Heart right ventricle (tissue), 16 donors: ENCODE results near the gene GNPTAB. TPM values are rescaled to one million over a fixed set of nuclear protein-coding genes. Genes with fewer than 3 reads are reported as not detected.

Experiments used
- ATAC-seq, 8 donors: fragments of 200-7000 bp; cut with Tn5 transposase; one replicate each; pipeline ENCODE4 v1.9.1; 2020; ENCODE audit warnings: mild to moderate bottlenecking in 8 of 8, moderate library complexity in 8 of 8, moderate number of reproducible peaks in 1 of 8
- DNase-seq, 2 donors: peaks; one replicate each; pipeline ENCODE4 v3.0.0-alpha.2; 2020
- H3K27ac ChIP-seq, 10 donors: fragments of 200-600 bp; sonication (generic) in 2 of 10; one replicate each; pipeline versions ENCODE4 v1.5.0 to v1.8.0; 2020 to 2022; ENCODE audit warnings: mild to moderate bottlenecking in 3 of 10
- H3K27me3 ChIP-seq, 7 donors: fragments of 200-600 bp; one replicate each; pipeline ENCODE4 v1.8.0; 2021 to 2022; ENCODE audit warnings: mild to moderate bottlenecking in 2 of 7
- H3K36me3 ChIP-seq, 9 donors: fragments of 200-600 bp; sonication (generic) in 1 of 9; one replicate each; pipeline versions ENCODE4 v1.5.0 to v1.8.0; 2020 to 2022; ENCODE audit warnings: mild to moderate bottlenecking in 2 of 9
- H3K4me1 ChIP-seq, 9 donors: fragments of 200-600 bp; sonication (generic) in 1 of 9; one replicate each; pipeline versions ENCODE4 v1.5.0 to v1.8.0; 2020 to 2022; ENCODE audit warnings: mild to moderate bottlenecking in 4 of 9
- H3K4me3 ChIP-seq, 10 donors: fragments of 200-600 bp; sonication (generic) in 2 of 10; one replicate each; pipeline versions ENCODE4 v1.5.0 to v1.8.0; 2020 to 2022; ENCODE audit warnings: mild to moderate bottlenecking in 7 of 10, moderate library complexity in 2 of 10
- H3K9me3 ChIP-seq, 11 donors: fragments of 200-600 bp in 10 of 11; sonication (generic) in 2 of 11; one replicate each; pipeline versions ENCODE4 v1.5.0 to v1.8.0; 2013 to 2022; ENCODE audit warnings: mild to moderate bottlenecking in 2 of 11, control low read depth in 1 of 11, moderate library complexity in 1 of 11
- CTCF ChIP-seq, 9 donors: fragments of 200-600 bp; sonication (generic) in 2 of 9; IDR thresholded peaks; one replicate each; pipeline versions ENCODE4 v1.5.0 to v1.8.0; 2021 to 2022; ENCODE audit warnings: antibody characterized with exemption in 9 of 9, mild to moderate bottlenecking in 5 of 9, moderate library complexity in 1 of 9
- WGBS, 2 donors: extraction: QIAGEN DNeasy Blood & Tissue Kit; methylation state at CpG; one replicate each; pipeline ENCODE4 v1.1.7; 2013; ENCODE audit warnings: inconsistent platforms in 1 of 2; 5-methylcytosine and 5-hydroxymethylcytosine counted together
- intact Hi-C, 10 donors: fragments of 100-400 bp; cut with DNase I; formaldehyde crosslinking; loops; one replicate each; pipeline versions ENCODE4 v1.11.1 to v1.14.2; 2022
- polyA plus RNA-seq, 2 donors: library from polyadenylated mRNA; stranded (reverse); fragments of 200-250 nt; gene quantifications; one replicate each; pipeline ENCODE4 v1.2.3, GENCODE V29; 2013
- total RNA-seq, 10 donors: library from RNA; stranded (reverse); fragmentation: NEBNext Ultra II Directional in 3 of 10; extraction: Animal tissue kit (Norgen Biotek cat#: 25700) in 3 of 10; gene quantifications; one replicate each; pipeline versions ENCODE4 v1.2.1 to v1.2.4, GENCODE V29; 2021 to 2023
- donor health status: Arrhythmogenic right ventricular cardiomyopathy.
- donor health status: ischemic (EF 13 %, LVEDD 7.1; RV severe dilation, severe dysfunction).
- donor health status: healthy with polysubstance abuse.
- donor health status: DM: no; HTN: yes; CAD: no.
- donor health status: DM: no; HTN: no; CAD: no.
- donor health status: ischemic (EF 25% LVEDD 6.9; RV normal size, moderate dysfunction).
- donor health status: ischemic (EF 25% LVEDD 5.7; RV mildly dilated, moderate dysfunction).
- donor health status: healthy.
- donor health status: DM: yes; HTN: yes; CAD: no.
- donor health status: Ischemic cardiomyopathy.
- donor health status: ischemic (EF 35%, LVEDD 5.7; RV mildly dilated, moderate dysfunction).
- donor health status: nonischemic (EF 11% LVEDD 7.7; RV severe dilation, severe dysfunction).
- donor health status: DM: yes; HTN: yes; CAD: no.
- donor health status: PGD.
- donor health status: ischemic (EF 29% LVEDD 5.4; RV normal size, mild dysfunction).
- donor health status: nonischemic (EF 23%, LVEDD 6.1; RV moderate dilation, normal function).

The GNPTAB gene
- total and polyA plus RNA-seq, 12 donors: 10.5 to 60.6 (median 47.6) TPM

- 74 to 78% methylated on average over 5 of the region's 5 CpGs for WGBS, 2 donors
- Histone ChIP-seq H3K27ac (no peak overlapping the region), H3K4me3 (no peak overlapping the region), H3K36me3 (peaks cover 0 to 84% (median 26%) of the 10 kb centered on the region in 9 donors), H3K9me3 (no peaks in the 10 kb centered on the region), H3K27me3 (no peaks in the 10 kb centered on the region), H3K4me1 (peaks cover 0 to 28% (median 0%) of the 10 kb centered on the region in 9 donors)
- TF ChIP-seq CTCF (IDR thresholded peaks at IDR 0.05): no peak
- intact Hi-C loops: loop anchor here in 2 of 10 donors (5.0 to 10.0 kb wide), 2 partner anchors 347 to 349 kb away; no protein-coding TSS in a partner anchor
- DNase-seq: no peak
- no peak for ATAC-seq
Observed at GRCh38 chr12:101761350-101761749, 69.4 kb downstream of the GNPTAB start.

- no peaks in the 10 kb centered on the region for H3K9me3 ChIP-seq
- no peak overlapping the region for H3K27ac ChIP-seq
- H3K4me3 ChIP-seq: no peak overlapping the region
- ATAC-seq (no peak), DNase-seq (no peak)
- 67 to 68% methylated on average over 5 of the region's 5 CpGs for WGBS, 2 donors
- peak; percentile 40 to 76 (median 69) for TF ChIP-seq CTCF (IDR thresholded peaks at IDR 0.05)
- no peaks in the 10 kb centered on the region for H3K27me3 ChIP-seq
- H3K36me3 ChIP-seq: peaks cover 0 to 86% (median 27%) of the 10 kb centered on the region in 9 donors
- intact Hi-C loops: loop anchor here in 6 of 10 donors (5.0 to 10.0 kb wide), 6 partner anchors 85 to 347 kb away; no protein-coding TSS in a partner anchor
- peaks cover 0 to 28% (median 0%) of the 10 kb centered on the region in 9 donors for H3K4me1 ChIP-seq
Observed at GRCh38 chr12:101759396-101760047, 71.2 kb downstream of the GNPTAB start.

- Histone ChIP-seq H3K9me3 (no peaks in the 10 kb centered on the region), H3K4me1 (no peaks in the 10 kb centered on the region), H3K4me3 (no peak overlapping the region), H3K27ac (no peak overlapping the region), H3K36me3 (peaks cover 0 to 100% (median 45%) of the 10 kb centered on the region in 9 donors), H3K27me3 (no peaks in the 10 kb centered on the region)
- WGBS, 2 donors: 94 to 95% methylated on average over 4 of the region's 4 CpGs
- intact Hi-C loops: loop anchor here in 3 of 10 donors (10.0 kb wide), 3 partner anchors 75 to 185 kb away; no protein-coding TSS in a partner anchor
- no peak for DNase-seq
- TF ChIP-seq CTCF (IDR thresholded peaks at IDR 0.05): no peak
- ATAC-seq: no peak
Observed at GRCh38 chr12:101750152-101750551, 80.6 kb downstream of the GNPTAB start.

GRCh38 chr12:101749657-101750056 lies 81.1 kb downstream of the GNPTAB start:
- ATAC-seq (peak in 2 of 8 donors; percentile 22 to 41), DNase-seq (no peak)
- WGBS, 2 donors: 86 to 87% methylated on average over 4 of the region's 4 CpGs
- Histone ChIP-seq H3K27me3 (no peaks in the 10 kb centered on the region), H3K36me3 (peaks cover 0 to 100% (median 45%) of the 10 kb centered on the region in 9 donors), H3K4me3 (no peak overlapping the region), H3K4me1 (no peaks in the 10 kb centered on the region), H3K9me3 (no peaks in the 10 kb centered on the region), H3K27ac (no peak overlapping the region)
- TF ChIP-seq CTCF (IDR thresholded peaks at IDR 0.05): no peak
- intact Hi-C loops: loop anchor here in 4 of 10 donors (10.0 kb wide), 4 partner anchors 75 to 335 kb away; no protein-coding TSS in a partner anchor
